NCI-H2227 treated with DMSO at 0.1 percent for 48 hours (cell line): ENCODE measurements around the gene RCOR1.
"Not testable (repeated sequence)": the region's sequence is repeated elsewhere in the genome, so short reads cannot be mapped to it uniquely, and the experiment has no call there.

Source experiments
- DNase-seq: peaks from one replicate; lab custom pipeline; 2025; lab: John Stamatoyannopoulos, UW

The RCOR1 gene

DNA sequence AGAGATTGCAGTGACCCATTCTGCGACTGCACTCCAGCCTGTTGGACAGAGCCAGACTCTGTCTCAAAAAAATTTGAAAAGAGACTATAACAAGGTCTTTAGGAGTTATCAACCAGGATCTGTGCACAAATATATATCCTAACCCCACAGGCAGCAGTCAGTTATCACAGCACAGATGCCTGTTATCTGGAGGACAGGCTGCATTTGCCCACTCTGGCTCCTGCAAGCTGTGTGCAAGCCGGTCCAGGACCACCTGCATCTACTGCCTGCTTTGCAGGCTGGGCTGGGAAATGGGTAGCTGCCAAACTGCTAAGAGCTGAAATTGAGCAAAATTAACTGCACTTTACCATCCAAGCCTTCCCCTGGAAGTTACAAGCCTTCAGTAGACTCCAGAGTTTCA lies 21.4 kb upstream of the RCOR1 start:
- DNase-seq = no peak

GRCh38 chr14:102571478-102572042 lies 20.9 kb upstream of the RCOR1 start:
- no peak for DNase-seq

DNA sequence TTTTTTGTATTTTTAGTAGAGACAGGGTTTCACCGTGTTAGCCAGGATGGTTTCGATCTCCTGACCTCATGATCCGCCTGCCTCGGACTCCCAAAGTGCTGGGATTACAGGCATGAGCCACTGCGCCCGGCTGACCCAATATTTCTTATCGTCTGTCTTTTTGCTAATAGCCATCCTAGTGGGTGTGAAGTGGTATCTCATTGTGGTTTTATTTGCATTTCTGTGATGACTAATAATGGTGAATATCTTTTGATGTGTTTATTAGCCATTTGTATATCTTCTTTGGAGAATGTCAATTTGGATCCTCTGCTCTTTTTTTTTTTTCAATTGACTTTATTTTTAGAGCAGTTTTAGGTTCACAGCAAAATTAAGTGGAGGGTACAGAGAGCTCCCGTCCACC lies 19.3 kb upstream of the RCOR1 start:
- DNase-seq = not testable (repeated sequence)

GRCh38 chr14:102573591-102574046 lies 18.8 kb upstream of the RCOR1 start:
- DNase-seq = no peak

DNA sequence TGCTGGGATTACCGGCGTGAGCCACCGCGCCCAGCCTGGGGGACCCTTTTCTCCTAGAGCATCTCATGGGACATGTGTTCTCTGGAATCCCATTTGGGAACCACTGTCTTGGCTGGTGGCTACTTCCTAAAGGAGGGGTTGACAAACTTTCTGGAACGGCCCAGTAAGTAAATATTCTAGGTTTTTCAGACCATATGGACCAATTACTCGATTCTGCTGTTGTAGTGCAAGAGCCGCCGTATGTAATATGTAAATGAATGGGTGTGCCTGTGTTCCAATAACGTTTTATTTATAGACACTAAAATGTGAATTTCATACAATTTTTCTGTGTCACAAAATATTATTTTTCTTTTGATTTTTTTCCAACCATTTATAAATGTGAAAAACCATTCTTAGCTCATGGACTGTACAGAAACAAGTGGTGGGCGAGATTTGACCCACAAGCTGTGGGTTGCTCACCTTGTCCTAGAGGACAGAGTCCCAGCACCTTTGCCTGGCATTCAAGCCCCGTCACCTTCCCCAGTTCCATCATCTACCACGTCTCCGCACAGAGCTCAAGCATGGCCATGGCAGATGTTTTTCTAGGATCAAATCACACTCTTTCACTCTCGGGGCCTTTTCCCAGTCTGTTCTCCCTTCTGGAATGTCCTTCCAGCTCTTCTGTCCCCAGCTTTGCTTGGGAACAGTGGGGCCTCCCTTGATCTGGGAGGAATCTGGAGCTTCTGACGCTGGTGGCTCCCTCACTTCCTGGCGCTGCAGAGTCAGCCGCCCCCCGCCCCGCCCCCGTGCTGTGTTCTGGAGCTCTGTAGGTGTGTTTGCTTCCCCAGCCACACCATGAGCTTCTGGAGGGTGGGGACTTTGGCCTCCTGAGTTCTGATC lies 17.9 kb upstream of the RCOR1 start:
- no peak for DNase-seq

DNA sequence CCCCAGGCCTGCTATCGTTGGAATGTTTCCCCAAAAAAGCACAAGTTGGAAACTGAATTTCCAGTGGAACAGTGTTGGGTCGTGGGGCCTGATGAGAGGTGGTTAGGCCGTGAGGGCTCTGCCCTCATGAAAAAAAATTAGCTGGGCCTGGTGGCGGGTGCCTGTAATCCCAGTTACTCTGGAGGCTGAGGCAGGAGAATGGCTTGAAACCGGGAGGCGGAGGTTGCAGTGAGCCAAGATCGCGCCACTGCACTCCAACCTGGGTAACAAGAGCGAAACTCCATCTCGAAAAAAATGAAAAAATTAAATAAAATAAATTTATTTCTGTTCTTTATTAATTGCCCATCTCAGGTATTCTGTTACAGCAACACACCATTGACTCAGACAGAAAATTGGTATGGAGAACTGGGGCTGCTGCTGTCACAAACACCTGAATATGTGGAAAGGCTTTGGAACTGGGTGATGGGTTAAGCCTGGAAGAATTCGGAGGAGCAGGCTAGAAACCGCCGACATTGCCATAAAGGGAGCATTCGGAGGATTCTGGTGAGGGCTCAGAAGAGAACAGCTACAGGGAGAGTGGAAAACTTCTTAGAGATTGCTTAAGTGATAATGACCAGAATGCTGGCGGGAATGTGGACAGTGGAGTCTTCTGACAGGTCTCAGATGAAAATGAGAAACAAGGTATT lies 17.1 kb upstream of the RCOR1 start:
- DNase-seq = no peak

GRCh38 chr14:102575846-102576428 lies 16.5 kb upstream of the RCOR1 start:
- DNase-seq = not testable (repeated sequence)

DNA sequence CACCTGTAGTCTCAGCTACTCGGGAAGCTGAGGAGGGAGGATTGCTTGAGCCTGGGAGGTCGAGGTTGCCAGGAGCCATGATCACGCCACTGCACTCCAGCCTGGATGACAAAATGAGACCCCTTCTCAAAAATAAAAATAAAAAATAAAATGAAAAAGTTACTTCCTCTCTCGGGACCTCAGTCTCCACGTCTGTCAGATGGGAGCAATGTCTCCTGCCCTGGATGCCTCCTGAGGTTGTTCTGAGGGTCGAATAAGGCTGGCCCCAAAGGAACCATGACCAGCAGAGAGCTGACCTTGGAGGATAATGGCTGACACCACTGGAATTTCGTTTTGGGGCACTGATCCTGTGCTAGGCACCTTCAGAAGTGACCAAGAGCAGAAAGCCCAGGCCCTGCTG lies 13.6 kb upstream of the RCOR1 start:
- DNase-seq = no peak

DNA sequence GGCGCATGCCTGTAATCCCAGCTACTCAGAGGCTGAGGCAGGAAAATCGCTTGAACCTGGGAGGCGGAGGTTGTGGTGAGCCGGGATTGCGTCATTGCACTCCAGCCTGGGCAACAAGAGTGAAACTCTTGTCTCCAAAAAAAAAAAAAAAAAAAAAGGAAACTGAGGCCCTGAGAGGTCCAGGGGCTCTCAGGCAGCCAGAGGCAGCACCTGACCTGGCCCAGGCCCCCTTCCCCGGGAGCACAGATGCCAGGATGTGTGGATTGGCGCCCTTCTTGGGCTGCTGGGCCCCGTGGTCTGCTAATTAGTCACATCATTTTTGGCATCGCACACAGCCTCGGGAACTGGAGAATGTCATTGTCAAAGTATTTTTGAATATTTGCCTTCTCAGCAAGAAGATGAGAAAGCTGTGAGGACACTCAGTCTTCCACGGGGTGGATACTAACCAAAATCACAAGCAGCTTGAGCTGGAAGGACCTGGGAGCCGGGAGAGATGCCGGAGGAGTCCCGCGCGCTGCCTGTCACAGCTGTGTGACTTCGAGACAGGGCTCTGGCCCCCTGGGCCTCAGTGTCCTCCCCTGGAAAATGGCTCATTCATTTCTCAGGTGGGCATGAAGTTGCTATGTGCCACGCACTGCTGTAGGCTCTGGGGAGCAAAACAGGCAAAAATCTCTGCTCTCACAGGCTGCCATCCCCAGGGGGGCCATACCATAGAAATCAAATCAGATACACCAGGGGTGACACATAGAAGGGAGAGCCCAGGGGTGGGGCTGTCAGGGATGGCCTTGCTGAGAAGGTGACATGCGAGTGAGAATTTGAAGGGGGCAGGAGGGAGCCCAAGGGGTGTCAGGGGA lies 12.5 kb upstream of the RCOR1 start:
- no peak for DNase-seq

GRCh38 chr14:102580550-102581110 lies 11.8 kb upstream of the RCOR1 start:
- no peak for DNase-seq

- no peak for DNase-seq
Measured at GRCh38 chr14:102581193-102581592, 11.3 kb upstream of the RCOR1 start.

- no peak for DNase-seq
Measured at GRCh38 chr14:102583726-102584125, 8.7 kb upstream of the RCOR1 start.

DNA sequence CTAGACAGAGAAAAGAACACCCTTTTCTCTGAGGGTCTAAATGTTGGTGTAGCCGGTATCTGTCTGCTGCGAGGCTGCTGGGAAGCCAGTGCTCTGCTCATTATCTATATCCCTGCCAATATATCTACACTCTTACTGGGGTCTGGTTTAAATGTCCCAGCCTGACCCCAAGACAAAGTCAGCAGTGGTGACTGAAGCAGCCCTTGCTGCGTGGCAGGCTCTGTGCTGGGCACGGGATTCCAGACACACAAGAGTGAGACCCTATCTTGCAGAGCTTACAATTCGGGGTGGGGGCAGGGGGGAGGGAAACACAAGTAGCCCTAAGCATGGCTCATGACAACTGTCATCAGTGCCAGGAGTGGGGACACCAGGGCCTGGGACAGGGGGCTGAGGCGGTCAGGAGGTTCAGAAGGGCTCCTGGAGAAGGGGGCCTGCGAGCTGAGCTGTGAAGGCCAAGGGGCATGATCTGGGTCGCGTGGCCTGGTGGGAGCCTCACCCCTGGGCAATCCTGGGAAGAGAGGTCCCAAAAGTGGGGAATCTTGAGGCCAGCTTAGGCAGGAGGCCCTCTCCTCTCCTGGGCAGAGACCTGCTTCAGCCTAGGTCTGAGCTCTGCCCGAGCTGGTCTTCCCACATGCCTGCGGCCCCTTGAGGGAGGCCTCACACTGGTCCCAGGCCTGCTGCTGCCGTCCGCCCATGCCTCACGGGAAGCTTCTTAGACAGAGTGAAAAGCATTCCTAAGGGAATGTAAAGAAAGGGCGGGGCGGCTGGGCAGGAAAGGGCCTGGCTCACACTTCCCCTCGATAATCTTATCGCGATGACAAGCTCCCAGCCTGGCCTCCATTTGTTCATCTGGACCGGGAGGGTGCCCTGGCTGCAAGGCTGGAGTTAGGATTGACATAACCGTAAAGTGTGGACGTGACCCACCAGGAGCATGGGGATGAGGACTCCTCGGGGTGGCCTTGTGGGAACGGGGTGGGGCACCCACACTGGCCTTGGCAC lies 7.3 kb upstream of the RCOR1 start:
- DNase-seq = no peak

GRCh38 chr14:102586420-102587104 lies 5.9 kb upstream of the RCOR1 start:
- DNase-seq = no peak

- DNase-seq = no peak
Measured at GRCh38 chr14:102588821-102589220, 3.6 kb upstream of the RCOR1 start.

DNA sequence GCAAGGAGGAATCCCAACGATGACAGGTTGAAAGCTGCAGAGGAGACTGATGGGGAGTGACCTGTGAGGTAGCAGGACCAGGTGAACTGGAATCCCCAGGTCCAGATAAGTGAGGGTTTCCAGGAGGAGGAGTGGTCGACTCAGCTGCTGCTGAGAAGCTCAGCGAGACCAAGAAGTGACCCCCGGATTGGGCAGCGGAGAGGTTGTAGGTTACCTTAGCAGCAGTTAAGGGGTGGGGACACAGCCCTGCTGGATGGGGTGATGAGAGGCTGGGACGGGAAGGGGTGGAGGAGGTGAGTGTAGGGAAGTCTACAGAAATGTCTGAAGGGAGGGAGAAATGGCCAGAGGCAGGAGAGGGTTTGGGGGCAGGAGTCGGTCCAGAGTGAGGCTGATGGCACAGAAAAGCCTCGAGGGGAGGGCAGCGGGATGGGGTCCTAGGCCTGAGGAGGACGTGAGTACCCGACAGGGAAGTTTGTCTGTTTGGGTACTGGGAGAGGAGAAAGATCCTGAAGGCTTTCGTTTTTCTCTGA lies 2.6 kb upstream of the RCOR1 start:
- no peak for DNase-seq

DNA sequence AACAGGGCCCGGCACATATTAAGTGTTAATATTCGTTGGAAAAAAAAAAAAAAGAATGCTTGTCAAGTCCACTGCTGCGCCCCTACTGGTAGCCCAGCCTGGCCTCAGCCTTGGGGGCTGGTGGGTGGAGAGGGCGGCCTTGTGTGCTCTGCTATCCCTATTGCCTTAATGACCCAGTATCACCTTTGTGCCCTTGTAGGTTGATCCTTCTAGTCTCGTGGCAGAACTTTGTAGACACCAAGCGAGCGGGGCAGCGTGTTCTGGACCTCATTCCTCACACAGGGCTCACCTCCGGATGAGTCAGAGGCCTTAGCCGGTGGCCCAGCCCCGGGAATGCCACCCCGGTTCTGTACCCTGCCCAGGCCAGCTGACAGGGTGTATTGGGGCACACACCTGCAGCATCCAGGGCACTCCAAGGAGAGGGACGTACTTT lies 1.8 kb upstream of the RCOR1 start:
- DNase-seq = no peak

DNA sequence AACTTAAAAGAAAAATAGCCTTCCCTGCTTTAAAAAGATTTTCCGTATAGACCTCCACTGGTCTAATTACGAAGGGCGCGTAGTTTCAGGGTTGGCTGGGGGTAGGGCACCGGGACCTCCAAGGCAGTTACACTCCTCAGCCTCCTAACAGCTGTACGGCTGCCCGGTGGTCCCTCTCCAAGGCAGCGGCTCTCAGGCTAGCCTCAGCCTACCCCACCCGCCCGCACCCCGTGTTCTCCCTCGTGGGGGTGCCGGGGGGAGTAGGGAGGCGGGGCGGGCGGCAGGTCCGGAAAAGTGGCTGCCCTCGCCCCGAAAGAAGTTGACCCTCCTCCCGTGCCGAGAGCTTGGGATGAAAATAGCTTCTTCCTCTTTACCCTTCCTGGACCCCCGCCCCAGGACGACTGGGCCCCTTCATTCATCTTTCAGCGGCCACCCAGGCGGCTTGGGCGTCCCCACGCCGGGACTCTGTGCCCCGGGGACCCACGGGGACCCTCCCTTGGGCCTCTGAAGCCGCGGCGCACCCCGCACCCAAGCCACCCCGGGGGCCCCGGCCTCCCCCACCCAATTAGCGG lies 991 bp upstream of the RCOR1 start:
- peak; percentile 17 for DNase-seq

- no peak for DNase-seq
Measured at GRCh38 chr14:102592763-102593060, 263 bp downstream of the RCOR1 start.
